Left lobe of liver (tissue), 2 donors: ENCODE measurements around the gene SLC26A8. TPM values are rescaled to one million over a fixed set of nuclear protein-coding genes. Genes with fewer than 3 reads are reported as not detected.

ENCODE experiments used
- ATAC-seq: fragments of 200-7000 bp; cut with Tn5 transposase; one replicate; pipeline ENCODE4 v1.9.1; 2020; ENCODE audit warnings: mild to moderate bottlenecking, moderate library complexity
- DNase-seq: peaks from one replicate; pipeline ENCODE4 v3.0.0-alpha.2; 2020; ENCODE audit warnings: low spot score
- total RNA-seq: library from RNA; stranded (reverse); gene quantifications from one replicate; pipeline ENCODE4 v1.2.1, GENCODE V29; 2021
- donor health status: DM: no; HTN: no; CAD: no; lungs with moderate emphysema.
- donor health status: DM: no; HTN: yes; CAD: no.

SLC26A8 gene
- 0.30 TPM for total RNA-seq

GRCh38 chr6:36023996-36024795, at the start of gene SLC26A8:
TSS of gene SLC26A8 (minus strand) at chr6:36024641. CDS start at chr6:36019707, 4,934 bp downstream.
- DNase-seq: no peak
- no peak for ATAC-seq

- no peak for ATAC-seq
Observed at GRCh38 chr6:36073587-36073986, 49.1 kb upstream of the SLC26A8 start.

GRCh38 chr6:36072681-36073080, 48.2 kb upstream of the SLC26A8 start:
- ATAC-seq: no peak
- no peak for DNase-seq

More at GRCh38 chr6:36073587-36073986, 49.1 kb upstream of the SLC26A8 start:
- DNase-seq: no peak

GRCh38 chr6:36071714-36072113, 47.3 kb upstream of the SLC26A8 start:
- no peak for ATAC-seq

GRCh38 chr6:36071281-36071680, 46.8 kb upstream of the SLC26A8 start:
- ATAC-seq (no peak), DNase-seq (no peak)

More at GRCh38 chr6:36071714-36072113, 47.3 kb upstream of the SLC26A8 start:
- no peak for DNase-seq

GRCh38 chr6:36070252-36070651, 45.8 kb upstream of the SLC26A8 start:
- DNase-seq: no peak
- no peak for ATAC-seq

GRCh38 chr6:36069573-36069972, 45.1 kb upstream of the SLC26A8 start:
- DNase-seq: no peak
- no peak for ATAC-seq

GRCh38 chr6:36068586-36068985, 44.1 kb upstream of the SLC26A8 start:
- ATAC-seq (no peak), DNase-seq (no peak)

- no peak for ATAC-seq
Observed at GRCh38 chr6:36068012-36068392, 43.6 kb upstream of the SLC26A8 start.

GRCh38 chr6:36067374-36068011, 43.1 kb upstream of the SLC26A8 start:
- ATAC-seq (no peak), DNase-seq (no peak)

More at GRCh38 chr6:36068012-36068392, 43.6 kb upstream of the SLC26A8 start:
- DNase-seq: no peak

- peak; percentile 6 for ATAC-seq
Observed at GRCh38 chr6:36066817-36067216, 42.4 kb upstream of the SLC26A8 start.

GRCh38 chr6:36065916-36066315, 41.5 kb upstream of the SLC26A8 start:
- DNase-seq (no peak), ATAC-seq (no peak)

More at GRCh38 chr6:36066817-36067216, 42.4 kb upstream of the SLC26A8 start:
- DNase-seq: no peak

- DNase-seq: peak; percentile 60
- peak; percentile 94 for ATAC-seq
Observed at GRCh38 chr6:36064770-36065396, 40.4 kb upstream of the SLC26A8 start.

- no peak for ATAC-seq
- DNase-seq: no peak
Observed at GRCh38 chr6:36063318-36064060, 39.0 kb upstream of the SLC26A8 start.

GRCh38 chr6:36062247-36062646, 37.8 kb upstream of the SLC26A8 start:
- no peak for DNase-seq
- ATAC-seq: no peak

- DNase-seq (no peak), ATAC-seq (no peak)
Observed at GRCh38 chr6:36061236-36061635, 36.8 kb upstream of the SLC26A8 start.

GRCh38 chr6:36056178-36056577, 31.7 kb upstream of the SLC26A8 start:
- no peak for DNase-seq
- ATAC-seq: peak; percentile 26

GRCh38 chr6:36054956-36055355, 30.5 kb upstream of the SLC26A8 start:
- DNase-seq (no peak), ATAC-seq (no peak)

GRCh38 chr6:36054415-36054814, 30.0 kb upstream of the SLC26A8 start:
- ATAC-seq (no peak), DNase-seq (no peak)

GRCh38 chr6:36053878-36054277, 29.4 kb upstream of the SLC26A8 start:
- ATAC-seq (no peak), DNase-seq (no peak)

GRCh38 chr6:36052097-36052496, 27.7 kb upstream of the SLC26A8 start:
- DNase-seq (no peak), ATAC-seq (no peak)
